ENCODE results near the gene PRKD2.
A peak's percentile ranks its signal among the peaks of the same experiment; 100 is the strongest.
"Not testable (repeated sequence)": the region's sequence is repeated elsewhere in the genome, so short reads cannot be mapped to it uniquely, and the experiment has no call there.

Gene PRKD2

DNA sequence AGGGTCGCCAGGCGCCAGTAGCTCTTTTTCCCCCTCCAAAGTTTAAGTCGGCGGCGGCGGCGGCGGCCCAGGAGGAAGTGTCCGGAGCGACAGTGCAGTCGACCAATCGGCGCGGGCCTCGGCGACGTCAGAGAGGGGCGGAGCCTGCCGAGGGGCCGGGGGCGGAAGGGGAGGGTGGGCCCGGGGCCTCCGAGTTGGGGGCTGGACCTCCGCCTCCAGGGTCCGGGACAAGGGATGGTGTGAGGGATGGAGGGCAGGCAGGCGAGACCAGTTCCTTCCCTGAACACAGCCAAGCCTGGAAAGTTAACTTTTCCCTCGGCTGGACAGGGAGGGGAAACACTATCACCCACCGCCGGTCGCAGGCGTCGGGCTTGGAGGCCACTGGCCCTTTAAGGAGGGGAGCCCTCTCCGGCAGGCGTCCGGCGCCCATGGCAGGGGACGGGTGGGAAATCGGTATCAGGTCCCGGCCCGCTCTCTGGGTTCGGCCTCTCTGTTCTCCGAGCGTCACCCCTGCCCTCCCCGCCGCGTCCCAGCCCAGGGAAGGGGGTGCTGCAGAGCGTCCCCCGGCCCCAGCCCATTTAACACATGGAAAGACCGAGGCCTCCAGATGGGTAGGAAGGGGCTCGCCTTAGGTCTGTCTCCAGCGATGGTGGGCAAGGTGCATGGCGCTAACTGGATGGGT is at the start of gene PRKD2:
Gene PRKD2 (minus strand): TSS at position 81 of the 682 bp plus-strand sequence. CDS start 744 bp downstream, outside the sequence.
- DNase-seq, result no peak

DNA sequence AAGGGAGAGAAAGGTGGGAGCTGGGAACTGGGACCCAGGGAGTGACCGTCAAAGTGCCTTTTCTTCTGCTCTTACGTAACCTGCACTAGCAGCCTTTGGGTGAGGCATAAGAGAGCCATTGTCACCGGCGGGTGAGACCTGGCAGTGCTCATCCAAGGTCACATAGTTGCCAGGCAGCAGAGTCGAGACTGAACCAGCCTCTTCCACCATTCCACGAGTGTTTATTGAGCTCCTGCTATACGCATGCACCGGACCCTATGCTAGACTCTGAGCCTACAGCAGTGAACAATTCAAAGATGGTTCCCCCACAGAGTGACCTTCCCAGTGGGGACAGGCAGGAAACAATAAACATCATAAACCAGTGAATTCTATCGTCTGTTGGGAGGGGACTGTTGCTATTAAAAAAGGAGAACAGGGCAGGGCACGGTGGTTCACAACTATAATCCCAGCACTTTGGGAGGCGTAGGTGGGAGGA is 47.9 kb upstream of the PRKD2 start:
- peak; percentile 69 for DNase-seq

DNA sequence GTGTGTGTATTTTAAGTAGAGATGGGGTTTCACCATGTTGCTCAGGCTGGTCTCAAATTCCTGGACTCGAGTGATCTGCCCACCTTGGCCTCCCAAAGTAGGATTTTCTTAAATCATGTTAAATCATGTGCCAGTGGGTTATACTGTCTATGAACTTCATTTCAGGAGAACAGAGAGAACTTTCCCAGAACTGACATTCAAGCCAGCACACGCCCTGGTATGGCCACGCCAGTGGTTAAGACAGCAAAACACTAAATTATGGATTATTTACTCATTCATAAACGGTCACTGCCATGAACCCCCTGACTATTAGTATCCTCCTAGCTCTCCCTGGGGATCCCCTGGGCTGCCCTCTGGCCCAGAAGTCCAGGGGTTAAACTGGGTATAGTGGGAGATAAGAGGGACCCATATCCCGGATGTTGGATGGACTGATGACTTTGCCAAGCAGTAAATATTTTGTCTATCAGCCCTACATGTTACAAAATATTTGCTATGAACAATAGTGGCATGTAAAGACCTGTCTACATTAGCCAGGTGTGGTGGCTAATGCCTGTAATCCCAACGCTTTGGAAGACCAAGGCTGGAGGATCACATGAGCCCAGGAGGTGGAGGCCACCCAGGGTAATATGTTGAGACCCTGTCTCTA is 45.5 kb upstream of the PRKD2 start:
- peak; percentile 52 for DNase-seq

DNA sequence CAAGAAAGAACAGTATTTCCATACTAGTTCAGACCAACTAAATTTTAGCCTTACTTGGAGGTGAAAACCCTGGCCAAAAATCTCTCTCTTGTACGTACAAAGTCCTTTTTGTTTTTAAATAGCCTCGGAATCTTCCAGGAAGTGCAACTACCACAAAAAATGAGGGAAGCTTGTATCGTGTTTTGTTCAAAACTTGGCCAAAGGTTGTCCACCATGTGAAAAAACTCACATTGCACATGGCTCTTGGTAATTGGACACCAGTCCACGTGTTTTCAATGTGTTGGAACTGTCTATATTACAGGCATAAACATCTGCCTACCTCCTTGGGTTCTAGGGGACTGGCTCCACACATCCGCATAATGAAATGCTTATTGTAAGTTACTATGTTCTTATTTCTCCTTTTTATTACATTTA is 44.5 kb upstream of the PRKD2 start:
- DNase-seq, result no peak

DNA sequence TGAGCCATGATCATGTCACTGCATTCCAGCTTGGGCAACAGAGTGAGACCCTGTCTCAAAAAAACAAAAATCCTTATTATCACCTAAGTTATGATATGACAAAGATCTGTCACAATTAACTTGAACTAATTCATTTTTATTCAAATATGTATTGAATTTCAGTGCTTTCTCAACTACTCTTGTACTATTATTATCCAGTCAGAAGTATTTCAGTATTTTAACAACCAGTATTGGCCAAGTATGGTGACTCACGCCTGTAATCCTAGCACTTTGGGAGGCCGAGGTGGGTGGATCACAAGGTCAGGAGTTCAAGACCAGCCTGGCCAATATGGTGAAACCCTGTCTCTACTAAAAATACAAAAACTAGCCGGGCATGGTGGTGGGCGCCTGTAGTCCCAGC is 44.0 kb upstream of the PRKD2 start:
- DNase-seq, result not testable (repeated sequence)

DNA sequence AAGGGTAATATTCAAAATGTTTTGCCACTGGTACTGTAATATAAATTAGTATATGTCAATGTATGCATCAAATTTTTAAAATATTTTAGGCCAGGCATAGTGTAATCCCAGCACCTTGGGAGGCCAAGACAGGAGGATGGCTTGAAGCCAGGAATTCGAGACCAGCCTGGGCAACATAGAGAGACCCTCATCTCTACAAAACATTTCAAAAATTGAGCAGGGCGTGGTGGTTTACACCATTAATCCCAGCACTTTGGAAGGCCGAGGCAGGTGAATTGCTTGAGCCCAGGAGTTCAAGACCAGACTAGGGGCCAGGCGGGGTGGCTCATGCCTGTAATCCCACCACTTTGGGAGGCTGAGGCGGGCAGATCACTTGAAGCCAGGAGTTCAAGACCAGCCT is 43.4 kb upstream of the PRKD2 start:
- DNase-seq, result no peak

DNA sequence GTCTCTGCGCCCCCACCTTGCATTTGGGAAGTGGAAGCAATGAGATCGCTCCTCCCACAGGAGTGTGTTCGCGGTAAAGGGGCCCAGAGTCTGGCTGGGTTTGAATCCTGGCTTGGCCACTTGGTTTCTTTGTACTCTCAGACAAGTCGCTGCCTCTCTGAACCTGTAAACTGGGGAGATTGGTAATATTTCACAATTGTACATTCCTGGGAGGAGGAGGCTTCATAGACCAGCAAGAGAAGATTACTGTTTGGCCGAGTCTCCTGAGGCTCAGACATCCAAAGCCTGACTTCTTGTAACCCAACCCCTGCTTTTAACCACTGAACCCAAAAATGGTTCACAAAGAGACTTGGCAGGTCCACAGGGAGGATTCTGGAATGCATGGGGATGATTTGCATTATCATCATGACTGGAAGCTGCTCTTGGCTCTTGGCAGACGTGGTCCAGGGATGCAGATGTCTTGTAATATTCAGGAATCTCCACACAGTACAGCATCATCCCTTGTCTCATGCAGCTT is 43.0 kb upstream of the PRKD2 start:
- no peak for DNase-seq

DNA sequence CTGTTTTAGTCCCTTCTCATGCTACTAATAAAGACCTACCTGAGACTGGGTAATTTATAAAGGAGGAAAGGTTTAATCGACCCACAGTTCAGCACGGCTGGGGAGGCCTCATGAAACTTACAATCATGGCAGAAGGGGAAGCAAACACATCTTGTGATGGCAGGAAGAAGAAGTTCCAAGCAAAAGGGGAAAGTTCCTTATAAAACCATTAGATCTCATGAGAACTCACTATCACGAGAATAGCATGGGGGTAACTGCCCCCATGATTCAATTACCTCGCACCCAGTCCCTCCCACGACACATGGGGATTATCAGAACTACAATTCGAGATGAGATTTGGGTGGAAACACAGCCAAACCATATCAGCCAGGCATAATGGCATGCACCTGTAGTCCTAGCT is 42.3 kb upstream of the PRKD2 start:
- no peak for DNase-seq

DNA sequence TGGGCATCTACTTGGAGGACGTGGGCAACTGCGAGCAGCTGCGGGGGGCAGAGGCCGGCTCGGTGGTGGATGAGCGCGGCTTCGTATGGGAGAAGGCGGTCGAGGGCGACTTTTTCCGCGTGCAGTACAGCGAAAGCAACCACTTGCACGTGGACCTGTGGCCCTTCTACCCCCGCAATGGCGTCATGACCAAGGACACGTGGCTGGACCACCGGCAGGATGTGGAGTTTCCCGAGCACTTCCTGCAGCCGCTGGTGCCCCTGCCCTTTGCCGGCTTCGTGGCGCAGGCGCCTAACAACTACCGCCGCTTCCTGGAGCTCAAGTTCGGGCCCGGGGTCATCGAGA is 39.6 kb upstream of the PRKD2 start:
- no peak for DNase-seq

DNA sequence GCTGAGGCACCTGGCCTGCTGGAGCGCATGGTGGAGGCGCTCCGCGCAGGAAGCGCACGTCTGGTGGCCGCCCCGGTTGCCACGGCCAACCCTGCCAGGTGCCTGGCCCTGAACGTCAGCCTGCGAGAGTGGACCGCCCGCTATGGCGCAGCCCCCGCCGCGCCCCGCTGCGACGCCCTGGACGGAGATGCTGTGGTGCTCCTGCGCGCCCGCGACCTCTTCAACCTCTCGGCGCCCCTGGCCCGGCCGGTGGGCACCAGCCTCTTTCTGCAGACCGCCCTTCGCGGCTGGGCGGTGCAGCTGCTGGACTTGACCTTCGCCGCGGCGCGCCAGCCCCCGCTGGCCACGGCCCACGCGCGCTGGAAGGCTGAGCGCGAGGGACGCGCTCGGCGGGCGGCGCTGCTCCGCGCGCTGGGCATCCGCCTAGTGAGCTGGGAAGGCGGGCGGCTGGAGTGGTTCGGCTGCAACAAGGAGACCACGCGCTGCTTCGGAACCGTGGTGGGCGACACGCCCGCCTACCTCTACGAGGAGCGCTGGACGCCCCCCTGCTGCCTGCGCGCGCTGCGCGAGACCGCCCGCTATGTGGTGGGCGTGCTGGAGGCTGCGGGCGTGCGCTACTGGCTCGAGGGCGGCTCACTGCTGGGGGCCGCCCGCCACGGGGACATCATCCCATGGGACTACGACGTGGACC is 39.1 kb upstream of the PRKD2 start:
- DNase-seq, result no peak

DNA sequence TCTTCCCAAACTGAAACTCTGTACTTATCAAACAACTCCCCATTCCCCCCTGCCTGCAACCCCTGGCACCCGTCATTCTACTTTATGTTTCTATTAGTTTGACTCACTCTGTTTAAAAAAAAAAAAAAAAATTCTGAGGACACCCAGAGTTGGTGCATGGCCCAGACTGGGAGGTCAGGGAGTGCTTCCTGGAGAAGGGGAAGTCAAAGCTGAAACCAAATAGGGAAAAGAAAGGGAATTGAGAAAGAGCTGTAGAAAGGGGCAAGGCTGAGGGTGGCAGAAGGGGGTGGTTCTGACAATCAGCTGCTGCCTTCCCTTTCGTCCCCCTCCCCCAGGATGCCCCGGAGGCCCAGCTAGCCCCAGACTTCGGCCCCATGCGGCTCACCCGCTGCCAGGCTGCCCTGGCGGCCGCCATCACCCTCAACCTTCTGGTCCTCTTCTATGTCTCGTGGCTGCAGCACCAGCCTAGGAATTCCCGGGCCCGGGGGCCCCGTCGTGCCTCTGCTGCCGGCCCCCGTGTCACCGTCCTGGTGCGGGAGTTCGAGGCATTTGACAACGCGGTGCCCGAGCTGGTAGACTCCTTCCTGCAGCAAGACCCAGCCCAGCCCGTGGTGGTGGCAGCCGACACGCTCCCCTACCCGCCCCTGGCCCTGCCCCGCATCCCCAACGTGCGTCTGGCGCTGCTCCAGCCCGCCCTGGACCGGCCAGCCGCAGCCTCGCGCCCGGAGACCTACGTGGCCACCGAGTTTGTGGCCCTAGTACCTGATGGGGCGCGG is 38.4 kb upstream of the PRKD2 start:
- no peak for DNase-seq

DNA sequence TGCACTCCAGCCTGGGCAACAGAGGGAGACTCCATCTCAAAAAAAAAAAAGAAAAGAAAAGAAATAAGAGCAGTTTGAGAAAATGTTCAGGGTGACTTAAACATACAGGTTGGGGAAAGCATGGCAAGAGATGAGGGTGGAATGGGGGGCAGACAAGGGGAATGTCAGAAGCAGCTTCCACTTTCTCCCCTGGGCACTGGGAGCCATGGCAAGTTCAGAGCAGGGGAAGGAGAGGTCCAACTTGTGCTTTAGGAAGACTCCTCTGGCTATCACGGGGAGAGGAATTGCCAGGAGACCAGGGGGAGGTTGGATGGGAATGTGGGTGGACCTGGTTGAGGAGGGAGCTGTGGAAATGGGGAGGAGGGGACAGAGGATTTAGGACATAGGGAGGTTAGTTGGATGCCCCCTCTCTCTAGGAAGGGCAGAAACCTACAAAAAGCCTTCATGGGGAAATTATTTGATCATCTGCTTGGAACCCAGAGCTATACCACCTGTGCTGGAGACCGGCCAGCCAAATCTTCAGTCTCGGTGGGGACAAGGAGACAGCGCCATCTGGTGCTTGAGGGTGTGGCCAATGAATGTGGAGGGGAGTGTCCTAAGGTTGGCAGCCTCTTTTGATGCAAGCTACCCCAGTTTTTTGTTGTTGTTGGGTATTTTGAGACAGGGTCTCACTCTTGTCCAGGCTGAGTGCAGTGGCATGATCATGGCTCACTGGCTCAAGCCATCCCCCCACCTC is 36.7 kb upstream of the PRKD2 start:
- peak; percentile 7 for DNase-seq

DNA sequence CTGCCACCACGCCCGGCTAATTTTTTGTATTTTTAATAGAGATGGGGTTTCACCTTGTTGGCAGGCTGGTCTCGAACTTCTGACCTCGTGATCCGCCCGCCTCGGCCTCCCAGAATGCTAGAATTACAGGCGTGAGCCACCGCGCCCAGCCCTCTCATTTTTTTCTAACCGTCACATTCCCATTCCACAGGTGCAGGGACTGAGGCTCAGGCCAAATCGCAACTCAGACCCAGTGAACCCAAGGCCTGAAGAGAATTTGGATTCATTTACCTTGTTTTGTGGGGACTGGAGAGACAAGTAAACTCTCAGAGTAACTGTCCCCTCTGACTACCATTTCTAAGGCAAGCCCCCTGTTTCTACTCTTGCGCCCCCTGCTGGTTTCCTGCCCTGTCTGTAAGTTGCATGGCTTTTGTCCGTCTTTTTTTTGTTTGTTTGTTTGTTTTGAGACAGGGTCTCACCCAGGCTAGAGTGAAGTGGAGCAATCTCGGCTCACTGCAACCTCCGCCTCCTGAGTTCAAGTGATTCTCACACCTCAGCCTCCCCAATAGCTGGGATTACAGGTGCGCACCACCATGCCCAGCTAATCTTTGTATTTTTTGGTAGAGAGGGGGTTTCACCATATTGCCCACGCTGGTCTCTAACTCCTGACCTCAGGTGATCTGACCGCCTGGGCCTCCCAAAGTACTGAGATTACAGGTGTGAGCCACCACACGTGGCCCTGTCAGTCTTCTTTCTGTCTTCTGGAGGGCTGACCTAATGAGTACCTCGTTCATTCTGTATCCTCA is 31.6 kb upstream of the PRKD2 start:
- DNase-seq, result no peak

DNA sequence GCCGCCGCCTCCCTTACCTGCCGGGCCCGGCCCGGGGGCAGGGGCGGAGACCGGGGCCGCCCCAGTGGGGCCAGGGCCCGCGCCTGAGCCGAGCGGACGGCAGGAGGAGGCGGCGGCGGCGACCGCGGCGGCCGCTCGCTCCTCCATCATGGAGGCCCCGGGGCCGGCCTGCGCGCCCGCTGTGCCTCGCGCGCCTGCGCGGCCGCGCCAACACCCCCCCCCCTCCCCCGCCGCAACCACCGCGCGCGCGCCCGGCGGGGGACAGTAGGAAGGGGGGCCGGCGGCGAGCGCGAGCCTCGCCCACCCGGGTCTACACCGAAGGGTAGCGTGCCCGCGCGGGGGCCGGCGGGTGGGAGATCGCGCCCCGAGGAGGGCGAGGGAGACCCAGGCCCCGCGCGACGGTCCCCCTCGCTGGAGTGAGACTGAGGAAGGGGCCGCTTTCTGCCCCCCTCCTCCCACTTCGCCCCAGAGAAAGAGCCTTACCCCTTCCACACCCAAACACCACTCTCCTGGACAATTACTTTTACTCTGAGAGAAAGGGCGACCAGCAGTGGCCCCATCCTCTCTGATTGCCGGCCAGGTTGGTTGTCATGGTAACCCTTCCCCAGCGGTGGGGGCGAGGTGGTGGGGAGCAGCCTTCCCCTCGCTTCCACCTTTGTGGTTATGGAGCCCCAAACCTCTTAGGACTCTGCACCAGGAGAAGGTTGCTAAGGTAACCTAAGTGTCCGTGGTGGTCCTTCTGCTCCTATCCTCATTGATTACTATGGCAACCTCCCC is 29.6 kb upstream of the PRKD2 start, which contains the start of gene STRN4:
Gene STRN4 (minus strand): TSS at position 170 of the 777 bp plus-strand sequence. CDS start 20 bp downstream, at position 150.
- peak; percentile 8 for DNase-seq

DNA sequence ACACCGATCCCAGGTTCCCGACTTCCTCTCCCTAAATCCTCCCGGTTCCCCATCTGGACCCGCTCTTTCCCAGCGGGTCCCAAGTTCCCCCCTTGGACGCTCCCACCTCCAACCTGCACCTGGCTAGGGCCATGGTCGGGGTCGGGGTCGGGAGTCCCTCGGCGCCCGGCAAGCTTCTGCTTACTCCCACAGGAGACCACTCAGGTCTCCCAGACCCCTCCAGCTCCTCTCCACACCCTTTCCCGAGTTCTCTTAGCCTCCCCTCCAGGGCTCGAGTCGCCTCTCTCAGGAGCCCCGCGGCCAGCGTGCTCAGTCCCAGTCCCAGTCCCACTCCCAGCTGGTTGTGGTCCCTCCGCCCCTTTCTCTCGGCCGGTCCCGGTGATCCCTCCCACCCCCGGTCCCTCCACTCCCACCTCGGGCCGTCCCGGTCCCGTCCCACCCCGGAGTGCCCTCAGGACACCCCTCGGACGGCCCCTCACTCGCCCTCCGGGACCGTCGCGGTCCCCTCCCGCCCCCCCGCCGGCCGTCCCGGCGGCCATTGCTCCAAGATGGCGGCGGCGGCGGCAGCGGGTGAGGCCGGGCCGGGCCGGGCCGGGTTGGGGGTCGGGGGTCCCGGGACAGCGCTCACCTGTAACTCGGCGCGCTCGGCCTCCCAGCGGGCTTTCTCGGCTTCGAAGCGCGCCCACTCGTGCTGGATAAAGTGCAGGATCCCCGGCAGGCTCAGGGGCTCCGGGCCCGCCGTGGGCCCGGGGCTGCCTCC is 28.8 kb upstream of the PRKD2 start, which contains the start of gene FKRP:
Gene FKRP (plus strand): TSS at position 537 of the 760 bp plus-strand sequence. CDS start 9,394 bp downstream, outside the sequence.
- DNase-seq, result no peak

DNA sequence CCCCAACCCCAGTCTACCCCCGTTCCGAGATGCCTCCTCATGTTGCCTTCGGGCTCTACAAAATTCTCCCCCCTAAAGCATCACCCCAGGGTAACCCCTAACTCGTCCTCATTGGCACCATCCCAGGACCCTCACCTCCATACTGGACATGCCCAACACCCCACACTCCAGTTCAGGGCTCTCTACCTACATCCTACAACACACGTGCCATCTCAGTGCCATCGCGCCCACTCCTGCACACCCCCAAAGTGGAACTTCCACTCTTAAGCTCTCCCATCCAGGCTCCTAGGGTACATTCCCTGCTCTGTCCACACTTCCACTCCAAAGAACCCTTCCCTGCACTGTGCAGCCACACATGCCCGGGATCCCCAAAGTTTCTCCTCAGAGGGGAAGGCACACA is 28.1 kb upstream of the PRKD2 start:
- no peak for DNase-seq

DNA sequence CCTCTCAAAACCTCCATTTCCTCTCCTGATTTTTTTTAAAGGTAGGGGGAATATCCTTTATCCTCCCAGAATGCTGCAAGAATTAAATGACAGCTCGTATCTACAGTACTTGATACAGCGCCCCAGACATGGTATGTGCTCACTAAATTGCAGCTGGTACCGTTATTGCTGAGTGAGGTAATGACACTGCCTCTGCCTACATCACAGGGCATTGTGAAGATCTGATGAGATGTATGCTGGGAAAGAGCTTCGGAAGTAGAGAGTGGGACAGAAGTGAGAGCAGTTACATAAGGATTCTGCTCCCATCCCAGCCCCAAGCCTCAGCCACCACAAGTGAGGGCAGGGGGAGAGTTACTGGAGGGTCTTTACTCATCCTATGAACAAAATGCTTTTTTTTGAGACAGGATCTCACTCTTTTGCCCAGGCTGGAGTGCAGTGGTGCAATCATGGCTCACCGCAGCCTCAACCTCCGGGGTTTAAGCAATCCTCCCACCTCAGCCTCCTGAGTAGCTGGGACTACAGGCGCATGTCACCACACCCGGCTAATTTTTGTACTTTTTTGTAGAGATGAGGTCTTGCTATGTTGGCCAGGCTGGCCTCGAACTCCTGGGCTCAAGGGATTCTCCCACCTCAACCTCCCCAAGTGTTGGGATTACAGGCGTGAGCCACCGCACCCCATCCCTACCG is 27.2 kb upstream of the PRKD2 start:
- no peak for DNase-seq

DNA sequence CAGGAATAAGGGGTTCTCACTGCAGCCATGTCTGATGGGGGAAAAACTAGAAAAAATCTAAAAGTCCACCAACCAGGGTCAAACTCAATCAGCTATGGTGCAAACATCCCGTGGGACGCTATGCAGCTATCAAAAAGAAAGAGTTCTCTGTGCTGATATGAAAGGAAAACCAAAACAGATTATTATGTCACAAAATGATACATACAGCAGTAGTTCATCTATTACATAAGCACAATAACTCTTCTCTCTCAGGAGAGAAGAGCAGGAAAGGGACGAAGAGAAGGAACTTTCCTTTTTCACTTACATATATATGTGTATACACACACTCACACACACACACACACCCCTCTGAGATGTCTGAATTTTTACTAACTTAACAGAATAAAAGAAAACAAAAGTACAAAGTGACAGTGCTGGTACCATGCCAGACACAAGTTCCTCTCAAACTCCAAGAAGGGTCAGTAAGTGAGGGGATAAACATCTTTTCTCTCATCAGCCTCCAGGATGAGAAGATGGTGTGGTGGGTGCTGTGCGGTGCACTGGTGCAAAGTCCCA is 26.1 kb upstream of the PRKD2 start:
- DNase-seq, result no peak

DNA sequence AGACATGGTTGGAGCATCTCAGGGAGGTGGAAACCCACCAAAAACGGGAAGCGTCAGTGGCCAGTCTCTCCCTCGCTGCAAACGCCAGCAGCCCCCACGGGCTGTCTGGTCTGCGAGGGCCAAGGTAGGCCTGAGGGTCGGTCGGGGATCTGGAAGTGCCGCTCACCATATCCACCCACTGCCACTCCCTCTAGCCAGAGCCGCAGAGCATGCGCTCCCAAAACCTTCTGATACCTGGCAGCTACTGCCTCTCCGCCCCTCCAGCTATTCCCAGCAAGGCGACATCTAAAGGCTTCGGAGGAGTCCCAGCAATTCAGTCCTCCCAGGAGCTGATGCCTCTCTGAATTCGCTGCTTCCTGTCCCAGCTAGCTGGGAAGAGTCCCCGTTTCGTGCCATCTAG is 24.5 kb upstream of the PRKD2 start:
- no peak for DNase-seq
